Pancreas (tissue), 10 donors: Measurements from ENCODE around the gene HS6ST2. TPM values are rescaled to one million over a fixed set of nuclear protein-coding genes. Genes with fewer than 3 reads are reported as not detected.

Experiments used
- ATAC-seq, 4 donors: fragments of 200-7000 bp; cut with Tn5 transposase; one replicate each; pipeline versions ENCODE4 v1.8.0 to v1.9.1; 2020; ENCODE audit warnings: mild to moderate bottlenecking in 4 of 4, moderate library complexity in 4 of 4
- DNase-seq, 6 donors: peaks; one replicate each; pipeline ENCODE4 v3.0.0-alpha.2; 2020
- FAIRE-seq: peaks from 2 replicates; lab custom pipeline; 2012; peaks lifted over from hg19 to GRCh38; lab: Jason Lieb, UNC
- H3K27ac ChIP-seq, 4 donors: fragments of 200-600 bp; sonication (generic); 1 replicate in 3 of 4; 2 replicates in 1 of 4; pipeline versions ENCODE4 v1.5.0 to v1.8.0; 2020
- H3K27me3 ChIP-seq, 4 donors: fragments of 200-600 bp; one replicate each; pipeline ENCODE4 v1.8.0; 2021
- H3K36me3 ChIP-seq, 3 donors: fragments of 200-600 bp; sonication (generic) in 1 of 3; one replicate each; pipeline versions ENCODE4 v1.5.0 to v1.8.0; 2020 to 2021
- H3K4me1 ChIP-seq, 3 donors: fragments of 200-600 bp; one replicate each; pipeline ENCODE4 v1.8.0; 2021
- H3K4me3 ChIP-seq, 4 donors: fragments of 200-600 bp; sonication (generic) in 2 of 4; one replicate each; pipeline versions ENCODE4 v1.5.0 to v1.8.0; 2020 to 2021
- H3K9me3 ChIP-seq, 4 donors: fragments of 200-600 bp; one replicate each; pipeline ENCODE4 v1.8.0; 2021
- whole genome bisulfite sequencing, 2 donors: extraction: QIAGEN DNeasy Blood & Tissue Kit; methylation state at CpG; one replicate each; pipeline ENCODE4 v1.1.7; 2013; 5-methylcytosine and 5-hydroxymethylcytosine counted together
- intact Hi-C, 3 donors: fragments of 100-400 bp; cut with DNase I; formaldehyde crosslinking; loops; one replicate each; pipeline versions ENCODE4 v1.11.1 to v1.14.2; 2022
- polyA plus RNA-seq, 2 donors: library from polyadenylated mRNA; stranded (reverse); fragments of 200-250 nt; gene quantifications; one replicate each; pipeline ENCODE4 v1.2.3, GENCODE V29; 2013
- total RNA-seq, 6 donors: library from RNA; stranded (reverse); fragmentation: NEBNext Ultra II Directional in 4 of 6; extraction: Animal tissue kit (Norgen Biotek cat#: 25700) in 4 of 6; gene quantifications; one replicate each; pipeline versions ENCODE4 v1.2.1 to v1.2.4, GENCODE V29; 2021 to 2023
- TF ChIP-seq, protein P1 (sequence below), 4 donors: fragments of 200-600 bp; sonication (generic) in 3 of 4; IDR thresholded peaks; one replicate each; pipeline versions ENCODE4 v1.5.0 to v1.8.0; 2021; ENCODE audit warnings: antibody characterized with exemption in 4 of 4
- donor health status: healthy with polysubstance abuse.
- donor health status: DM: no; HTN: no; CAD: no; lungs with moderate emphysema.
- donor health status: DM: no; HTN: no; CAD: no.
- donor health status: control.
- donor health status: control.
- donor health status: Bipolar disorder and iron deficiency.
- donor health status: DM: yes; HTN: yes; CAD: no.
- donor health status: DM: no; HTN: no; CAD: no.
- donor health status: DM: no; HTN: no; CAD: no.
- donor health status: DM: yes; HTN: yes; CAD: no.

Gene HS6ST2
- total and polyA plus RNA-seq, 8 donors = 0.72 to 5.9 (median 3.4) TPM

DNA sequence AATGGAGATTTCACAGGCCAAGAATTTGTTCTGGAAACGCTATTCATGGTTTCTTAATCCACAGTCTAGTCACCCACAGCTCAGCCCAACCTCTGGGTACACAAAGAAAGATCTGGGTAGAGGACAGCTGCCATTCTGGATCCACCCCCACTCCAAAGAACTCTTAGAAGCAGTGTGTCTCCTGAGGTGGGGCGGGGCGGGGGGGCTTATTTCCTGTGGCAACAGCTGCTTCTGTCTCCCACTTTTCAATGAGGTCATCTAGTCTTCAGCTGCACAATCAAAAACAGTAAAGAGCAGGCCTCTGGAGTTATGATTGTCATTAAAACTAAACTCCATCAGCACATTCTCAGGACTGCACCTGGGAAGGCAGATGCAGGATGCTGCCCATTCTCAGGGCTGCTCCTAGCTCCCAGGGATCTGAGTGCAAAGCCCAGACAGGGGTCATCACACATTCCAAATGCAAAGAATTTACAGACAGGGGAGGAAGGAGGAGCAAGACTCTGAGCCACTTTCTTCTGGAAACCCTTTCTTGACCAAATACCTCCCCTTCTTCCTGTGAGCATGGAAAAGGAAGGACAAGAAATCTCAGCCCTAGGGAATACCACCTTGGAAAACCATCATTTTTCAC lies 207.3 kb downstream of the HS6ST2 start:
- FAIRE-seq = no peak
- 44 to 88% methylated on average over 3 of the region's 3 CpGs for WGBS, 2 donors
- no peak overlapping the region for H3K4me3 ChIP-seq
- intact Hi-C loops = no loop called here
- no peak for DNase-seq
- no peak for ATAC-seq
- TF ChIP-seq, protein P1, sequence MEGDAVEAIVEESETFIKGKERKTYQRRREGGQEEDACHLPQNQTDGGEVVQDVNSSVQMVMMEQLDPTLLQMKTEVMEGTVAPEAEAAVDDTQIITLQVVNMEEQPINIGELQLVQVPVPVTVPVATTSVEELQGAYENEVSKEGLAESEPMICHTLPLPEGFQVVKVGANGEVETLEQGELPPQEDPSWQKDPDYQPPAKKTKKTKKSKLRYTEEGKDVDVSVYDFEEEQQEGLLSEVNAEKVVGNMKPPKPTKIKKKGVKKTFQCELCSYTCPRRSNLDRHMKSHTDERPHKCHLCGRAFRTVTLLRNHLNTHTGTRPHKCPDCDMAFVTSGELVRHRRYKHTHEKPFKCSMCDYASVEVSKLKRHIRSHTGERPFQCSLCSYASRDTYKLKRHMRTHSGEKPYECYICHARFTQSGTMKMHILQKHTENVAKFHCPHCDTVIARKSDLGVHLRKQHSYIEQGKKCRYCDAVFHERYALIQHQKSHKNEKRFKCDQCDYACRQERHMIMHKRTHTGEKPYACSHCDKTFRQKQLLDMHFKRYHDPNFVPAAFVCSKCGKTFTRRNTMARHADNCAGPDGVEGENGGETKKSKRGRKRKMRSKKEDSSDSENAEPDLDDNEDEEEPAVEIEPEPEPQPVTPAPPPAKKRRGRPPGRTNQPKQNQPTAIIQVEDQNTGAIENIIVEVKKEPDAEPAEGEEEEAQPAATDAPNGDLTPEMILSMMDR (IDR thresholded peaks at IDR 0.05) = no peak
- no peaks in the 10 kb centered on the region for H3K4me1 ChIP-seq
- no peaks in the 10 kb centered on the region for H3K27me3 ChIP-seq
- no peaks in the 10 kb centered on the region for H3K9me3 ChIP-seq
- H3K27ac ChIP-seq = no peak overlapping the region
- H3K36me3 ChIP-seq = no peaks in the 10 kb centered on the region

DNA sequence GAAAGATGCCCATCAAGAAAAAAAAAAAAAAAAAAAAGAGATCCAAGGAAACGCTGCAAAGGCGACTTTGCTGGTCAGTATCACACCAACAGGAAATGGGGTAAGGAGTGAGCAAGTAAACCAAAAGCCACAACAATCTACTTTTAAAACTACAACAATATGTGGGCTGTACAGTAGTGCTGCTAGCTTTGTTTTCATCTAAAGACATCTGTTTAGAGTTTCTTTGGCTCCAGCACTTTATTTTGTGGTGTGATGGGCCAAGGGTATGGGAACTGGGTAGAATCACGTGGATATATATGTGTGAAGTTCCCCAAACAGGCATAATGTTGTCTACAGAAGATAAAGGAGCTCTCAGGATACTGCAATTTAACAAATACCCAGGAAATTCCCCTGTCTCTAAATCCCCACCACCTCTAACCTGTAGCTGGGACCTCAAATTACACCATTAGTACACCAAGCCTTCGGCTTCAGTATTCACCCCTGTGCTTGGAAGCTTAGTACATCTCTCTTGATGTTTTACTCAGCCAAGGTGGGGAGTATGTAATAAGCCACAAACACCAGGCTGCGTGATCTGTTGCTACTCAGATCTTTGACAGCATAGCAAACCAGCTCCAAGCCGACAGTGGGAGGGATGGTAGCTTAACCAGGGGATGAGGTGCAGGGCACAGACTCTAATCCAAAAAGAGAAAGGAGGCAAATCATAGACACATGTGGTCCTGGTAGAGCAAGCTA lies 207.9 kb downstream of the HS6ST2 start:
- no peak overlapping the region for H3K27ac ChIP-seq
- TF ChIP-seq, protein P1 (IDR thresholded peaks at IDR 0.05) = no peak
- ATAC-seq (no peak), FAIRE-seq (no peak), DNase-seq (no peak)
- H3K27me3 ChIP-seq = no peaks in the 10 kb centered on the region
- H3K9me3 ChIP-seq = no peaks in the 10 kb centered on the region
- 83 to 92% methylated on average over 6 of the region's 6 CpGs for WGBS, 2 donors
- intact Hi-C loops = no loop called here
- no peaks in the 10 kb centered on the region for H3K4me1 ChIP-seq
- no peaks in the 10 kb centered on the region for H3K36me3 ChIP-seq
- no peak overlapping the region for H3K4me3 ChIP-seq

DNA sequence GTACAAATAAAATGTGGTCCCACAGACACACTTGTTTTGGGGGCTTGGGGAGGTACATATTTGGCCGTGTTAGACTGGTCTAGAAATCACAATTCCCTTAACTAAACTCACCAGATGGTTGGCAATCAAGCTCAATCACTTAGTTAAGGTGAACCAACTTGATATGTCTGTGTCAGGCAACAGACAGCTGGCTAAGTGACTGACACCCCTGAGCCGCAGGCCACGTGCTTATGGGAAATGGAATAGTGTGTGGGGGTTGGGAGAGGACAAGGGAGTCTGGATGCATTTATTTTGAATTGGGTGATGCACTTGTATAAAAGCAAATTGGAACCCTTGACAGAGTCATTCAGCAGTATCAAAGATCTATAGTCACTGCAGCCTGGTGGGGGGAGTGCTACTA lies 209.0 kb downstream of the HS6ST2 start:
- H3K4me1 ChIP-seq = no peaks in the 10 kb centered on the region
- 51 to 60% methylated on average over 3 of the region's 3 CpGs for WGBS, 2 donors
- intact Hi-C loops = no loop called here
- no peak overlapping the region for H3K27ac ChIP-seq
- ATAC-seq = no peak
- DNase-seq = no peak
- H3K9me3 ChIP-seq = no peaks in the 10 kb centered on the region
- FAIRE-seq = no peak
- no peak overlapping the region for H3K4me3 ChIP-seq
- TF ChIP-seq, protein P1 (IDR thresholded peaks at IDR 0.05) = no peak
- no peaks in the 10 kb centered on the region for H3K27me3 ChIP-seq
- no peaks in the 10 kb centered on the region for H3K36me3 ChIP-seq

DNA sequence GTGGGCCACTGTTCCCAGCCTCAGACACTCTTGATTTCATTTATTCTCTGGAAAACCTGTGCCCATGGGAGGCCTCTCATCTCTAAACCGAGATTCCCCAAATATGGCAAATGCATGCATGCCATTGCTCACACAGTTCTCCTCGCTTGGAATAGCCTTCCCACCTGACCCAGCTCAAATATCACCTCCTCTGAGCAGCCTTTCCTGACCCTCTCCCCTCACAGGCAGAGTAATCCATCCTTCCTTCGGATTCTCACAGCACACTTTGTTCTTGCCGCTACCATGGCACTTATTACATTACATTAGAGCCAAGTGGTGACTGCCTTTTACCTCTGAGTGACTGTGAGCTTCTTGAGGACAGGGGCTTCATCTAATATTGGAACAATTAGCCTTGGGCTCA lies 209.5 kb downstream of the HS6ST2 start:
- TF ChIP-seq, protein P1 (IDR thresholded peaks at IDR 0.05) = no peak
- ATAC-seq (no peak), DNase-seq (no peak), FAIRE-seq (no peak)
- H3K9me3 ChIP-seq = no peaks in the 10 kb centered on the region
- H3K4me1 ChIP-seq = no peaks in the 10 kb centered on the region
- H3K4me3 ChIP-seq = no peak overlapping the region
- 65 to 91% methylated on average over 4 of the region's 4 CpGs for WGBS, 2 donors
- H3K27me3 ChIP-seq = no peaks in the 10 kb centered on the region
- H3K27ac ChIP-seq = no peak overlapping the region
- intact Hi-C loops = no loop called here
- no peaks in the 10 kb centered on the region for H3K36me3 ChIP-seq

DNA sequence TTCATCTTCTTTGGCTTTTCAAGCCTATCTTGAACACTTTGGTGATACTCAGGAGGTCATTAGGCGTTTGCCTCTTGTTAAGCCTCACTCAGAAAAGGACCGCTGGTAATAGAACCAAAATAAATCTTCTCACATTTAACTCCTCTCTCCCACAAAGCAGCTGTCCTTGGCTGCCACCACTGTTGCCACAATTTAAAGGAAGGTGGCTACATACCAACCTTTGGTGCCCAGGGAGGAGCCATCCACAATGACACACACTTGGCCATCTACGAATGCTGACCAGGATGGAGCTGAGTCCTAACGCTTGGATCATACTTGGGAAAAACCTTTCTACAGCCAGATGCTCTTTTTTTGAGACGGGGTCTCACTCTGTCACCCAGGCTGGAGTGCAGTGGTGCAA lies 210.2 kb downstream of the HS6ST2 start:
- Histone ChIP-seq H3K36me3 (no peaks in the 10 kb centered on the region), H3K4me1 (no peaks in the 10 kb centered on the region), H3K9me3 (no peaks in the 10 kb centered on the region), H3K27me3 (no peaks in the 10 kb centered on the region), H3K4me3 (no peak overlapping the region), H3K27ac (no peak overlapping the region)
- TF ChIP-seq, protein P1 (IDR thresholded peaks at IDR 0.05) = no peak
- ATAC-seq (no peak), DNase-seq (no peak), FAIRE-seq (no peak)
- intact Hi-C loops = no loop called here
- 72 to 77% methylated on average over 5 of the region's 5 CpGs for WGBS, 2 donors
